ENCODE results near the gene AMDHD2. TPM values are rescaled to one million over a fixed set of nuclear protein-coding genes. Genes with fewer than 3 reads are reported as not detected.
"Not testable (repeated sequence)": the region's sequence is repeated elsewhere in the genome, so short reads cannot be mapped to it uniquely, and the experiment has no call there.

Gene AMDHD2
- total and polyA plus RNA-seq, 4 donors: 7.5 to 25.3 (median 15.7) TPM

DNA sequence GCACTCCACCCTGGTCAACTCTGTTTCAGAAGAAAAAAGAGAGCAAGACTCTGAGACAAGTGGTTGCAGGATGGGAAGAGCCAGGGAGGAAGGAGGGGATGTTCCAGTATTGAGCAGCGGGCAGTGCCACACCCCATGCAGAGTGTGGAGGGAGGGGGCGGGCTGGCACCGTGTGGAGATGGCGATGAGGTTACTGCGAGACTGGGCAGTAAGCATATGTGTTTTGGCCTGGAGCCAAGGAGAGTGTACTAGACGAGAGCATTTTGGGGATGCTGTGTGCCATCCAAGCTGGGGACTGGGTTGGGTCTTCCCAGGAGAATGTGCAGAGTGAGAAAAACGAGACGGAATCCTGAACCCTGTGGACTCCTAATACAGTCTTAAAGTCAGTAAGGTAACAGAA, 41.9 kb upstream of the AMDHD2 start:
- DNase-seq (ENCODE audit: low spot score): no peak
- H3K27ac ChIP-seq (ENCODE audit: low read depth in 1 of 2, low read length in 2 of 2): no peak overlapping the region
- H3K9me3 ChIP-seq (ENCODE audit: control insufficient read depth in 4 of 4, low read length in 3 of 4): no peaks in the 10 kb centered on the region
- no peaks in the 10 kb centered on the region for H3K27me3 ChIP-seq (ENCODE audit: control insufficient read depth in 4 of 4, insufficient read depth in 4 of 4, low read length in 3 of 4)
- 66% methylated on average over 8 of the region's 8 CpGs for WGBS
- H3K36me3 ChIP-seq (ENCODE audit: control insufficient read depth in 4 of 4, insufficient read depth in 3 of 4, low read depth in 1 of 4, low read length in 3 of 4): no peaks in the 10 kb centered on the region
- no peak overlapping the region for H3K4me3 ChIP-seq (ENCODE audit: low read depth in 1 of 3, low read length in 3 of 3)
- H3K9ac ChIP-seq (ENCODE audit: low read depth in 1 of 2, low read length in 2 of 2): no peak overlapping the region
- peaks cover 17 to 56% (median 37%) of the 10 kb centered on the region in 4 donors for H3K4me1 ChIP-seq (ENCODE audit: control insufficient read depth in 4 of 4, insufficient read depth in 4 of 4, low read length in 3 of 4)
- TF ChIP-seq FOXA2 (IDR thresholded peaks at IDR 0.05): no peak
- no peak for TF ChIP-seq CTCF (IDR thresholded peaks at IDR 0.05; ENCODE audit: low read depth, low read length, missing input control)
- TF ChIP-seq NR2F2 (IDR thresholded peaks at IDR 0.05): no peak
- no peak for TF ChIP-seq JUND (IDR thresholded peaks at IDR 0.05)
- TF ChIP-seq RXRA (IDR thresholded peaks at IDR 0.05): no peak
- no peak for TF ChIP-seq FOXA1 (IDR thresholded peaks at IDR 0.05)
- no peak for TF ChIP-seq TAF1 (conservative IDR thresholded peaks at IDR 0.05)
- TF ChIP-seq ZBTB33 (IDR thresholded peaks at IDR 0.05): no peak
- TF ChIP-seq HNF4A (conservative IDR thresholded peaks at IDR 0.05): no peak
- no peak for TF ChIP-seq HNF4G (IDR thresholded peaks at IDR 0.05)
- TF ChIP-seq GABPA (IDR thresholded peaks at IDR 0.05 in 1 of 2, conservative IDR thresholded peaks at IDR 0.05 in 1 of 2): no peak
- TF ChIP-seq, protein P1, sequence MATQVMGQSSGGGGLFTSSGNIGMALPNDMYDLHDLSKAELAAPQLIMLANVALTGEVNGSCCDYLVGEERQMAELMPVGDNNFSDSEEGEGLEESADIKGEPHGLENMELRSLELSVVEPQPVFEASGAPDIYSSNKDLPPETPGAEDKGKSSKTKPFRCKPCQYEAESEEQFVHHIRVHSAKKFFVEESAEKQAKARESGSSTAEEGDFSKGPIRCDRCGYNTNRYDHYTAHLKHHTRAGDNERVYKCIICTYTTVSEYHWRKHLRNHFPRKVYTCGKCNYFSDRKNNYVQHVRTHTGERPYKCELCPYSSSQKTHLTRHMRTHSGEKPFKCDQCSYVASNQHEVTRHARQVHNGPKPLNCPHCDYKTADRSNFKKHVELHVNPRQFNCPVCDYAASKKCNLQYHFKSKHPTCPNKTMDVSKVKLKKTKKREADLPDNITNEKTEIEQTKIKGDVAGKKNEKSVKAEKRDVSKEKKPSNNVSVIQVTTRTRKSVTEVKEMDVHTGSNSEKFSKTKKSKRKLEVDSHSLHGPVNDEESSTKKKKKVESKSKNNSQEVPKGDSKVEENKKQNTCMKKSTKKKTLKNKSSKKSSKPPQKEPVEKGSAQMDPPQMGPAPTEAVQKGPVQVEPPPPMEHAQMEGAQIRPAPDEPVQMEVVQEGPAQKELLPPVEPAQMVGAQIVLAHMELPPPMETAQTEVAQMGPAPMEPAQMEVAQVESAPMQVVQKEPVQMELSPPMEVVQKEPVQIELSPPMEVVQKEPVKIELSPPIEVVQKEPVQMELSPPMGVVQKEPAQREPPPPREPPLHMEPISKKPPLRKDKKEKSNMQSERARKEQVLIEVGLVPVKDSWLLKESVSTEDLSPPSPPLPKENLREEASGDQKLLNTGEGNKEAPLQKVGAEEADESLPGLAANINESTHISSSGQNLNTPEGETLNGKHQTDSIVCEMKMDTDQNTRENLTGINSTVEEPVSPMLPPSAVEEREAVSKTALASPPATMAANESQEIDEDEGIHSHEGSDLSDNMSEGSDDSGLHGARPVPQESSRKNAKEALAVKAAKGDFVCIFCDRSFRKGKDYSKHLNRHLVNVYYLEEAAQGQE (IDR thresholded peaks at IDR 0.05): no peak
- TF ChIP-seq YY1 (IDR thresholded peaks at IDR 0.05): no peak
- no peak for TF ChIP-seq ATF3 (IDR thresholded peaks at IDR 0.05)
- TF ChIP-seq, protein P2, sequence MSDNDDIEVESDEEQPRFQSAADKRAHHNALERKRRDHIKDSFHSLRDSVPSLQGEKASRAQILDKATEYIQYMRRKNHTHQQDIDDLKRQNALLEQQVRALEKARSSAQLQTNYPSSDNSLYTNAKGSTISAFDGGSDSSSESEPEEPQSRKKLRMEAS (IDR thresholded peaks at IDR 0.05): no peak
- no peak for TF ChIP-seq EGR1 (IDR thresholded peaks at IDR 0.05; ENCODE audit: low read depth in 2 of 2)
- no peak for TF ChIP-seq RAD21 (IDR thresholded peaks at IDR 0.05)
- no peak for TF ChIP-seq SP1 (IDR thresholded peaks at IDR 0.05)

- H3K36me3 ChIP-seq (ENCODE audit: control insufficient read depth in 4 of 4, insufficient read depth in 3 of 4, low read depth in 1 of 4, low read length in 3 of 4); H3K27me3 ChIP-seq (ENCODE audit: control insufficient read depth in 4 of 4, insufficient read depth in 4 of 4, low read length in 3 of 4); H3K27ac ChIP-seq (ENCODE audit: low read depth in 1 of 2, low read length in 2 of 2); DNase-seq (ENCODE audit: low spot score); H3K9ac ChIP-seq (ENCODE audit: low read depth in 1 of 2, low read length in 2 of 2); H3K4me3 ChIP-seq (ENCODE audit: low read depth in 1 of 3, low read length in 3 of 3); H3K9me3 ChIP-seq (ENCODE audit: control insufficient read depth in 4 of 4, low read length in 3 of 4): not testable (repeated sequence)
- WGBS: 98% methylated on average over 10 of the region's 10 CpGs
- H3K4me1 ChIP-seq (ENCODE audit: control insufficient read depth in 4 of 4, insufficient read depth in 4 of 4, low read length in 3 of 4): peaks cover 16 to 60% (median 43%) of the 10 kb centered on the region in 4 donors
Observed at GRCh38 chr16:2479996-2480395, 40.2 kb upstream of the AMDHD2 start.

All from liver (tissue), 9 donors.